HUES64 (cell line): ENCODE results near the gene SPDYE16.
"Not testable (repeated sequence)": the region's sequence is repeated elsewhere in the genome, so short reads cannot be mapped to it uniquely, and the experiment has no call there.

Experiments
- H3K27ac ChIP-seq: 2 replicates; pipeline ENCODE4 v1.7.0; 2013; ENCODE audit warnings: low read depth, low read length, inconsistent platforms
- H3K27me3 ChIP-seq: 2 replicates; pipeline ENCODE4 v1.6.1; 2013; ENCODE audit warnings: mild to moderate bottlenecking, low read length; ENCODE audit not compliant: insufficient read depth
- H3K36me3 ChIP-seq: 2 replicates; pipeline ENCODE4 v1.6.1; 2013; ENCODE audit warnings: mild to moderate bottlenecking, low read length; ENCODE audit not compliant: insufficient read depth
- H3K4me1 ChIP-seq: 2 replicates; pipeline ENCODE4 v1.6.1; 2013; ENCODE audit warnings: mild to moderate bottlenecking, low read length, moderate library complexity; ENCODE audit not compliant: insufficient read depth
- H3K4me3 ChIP-seq: 2 replicates; pipeline ENCODE4 v1.5.1; 2013; ENCODE audit warnings: mild to moderate bottlenecking, low read length, moderate library complexity
- H3K9ac ChIP-seq: 2 replicates; pipeline ENCODE4 v1.6.1; 2013; ENCODE audit warnings: mild to moderate bottlenecking, low read depth, low read length
- H3K9me3 ChIP-seq: 2 replicates; pipeline ENCODE4 v1.6.1; 2013; ENCODE audit warnings: low read depth, low read length; ENCODE audit not compliant: insufficient read depth
- WGBS: fragments of 150-250, 120-280 bp; methylation state at CpG from one replicate; pipeline ENCODE4 v1.1.7; 2013; ENCODE audit warnings: missing lambda C conversion rate; 5-methylcytosine and 5-hydroxymethylcytosine counted together

SPDYE16 gene

GRCh38 chr7:76499201-76499923 is 43.7 kb downstream of the SPDYE16 start:
- not testable (repeated sequence) for H3K4me1 ChIP-seq, H3K27ac ChIP-seq, H3K36me3 ChIP-seq, H3K27me3 ChIP-seq, H3K9me3 ChIP-seq, H3K9ac ChIP-seq, H3K4me3 ChIP-seq
- 92% methylated on average over 12 of the region's 28 CpGs for WGBS

- 94% methylated on average over 8 of the region's 10 CpGs for WGBS
- H3K4me3 ChIP-seq, H3K27me3 ChIP-seq, H3K27ac ChIP-seq, H3K36me3 ChIP-seq, H3K9me3 ChIP-seq, H3K9ac ChIP-seq, H3K4me1 ChIP-seq: not testable (repeated sequence)
Observed at GRCh38 chr7:76498583-76499200, 44.4 kb downstream of the SPDYE16 start.

- 92% methylated on average over 9 of the region's 27 CpGs for WGBS
- H3K36me3 ChIP-seq, H3K4me1 ChIP-seq, H3K27ac ChIP-seq, H3K9me3 ChIP-seq, H3K9ac ChIP-seq, H3K27me3 ChIP-seq, H3K4me3 ChIP-seq: not testable (repeated sequence)
Observed at GRCh38 chr7:76497918-76498582, 45.0 kb downstream of the SPDYE16 start.

- H3K9me3 ChIP-seq, H3K36me3 ChIP-seq, H3K27me3 ChIP-seq, H3K4me3 ChIP-seq, H3K27ac ChIP-seq, H3K9ac ChIP-seq, H3K4me1 ChIP-seq: not testable (repeated sequence)
- WGBS = 88% methylated on average over 14 of the region's 16 CpGs
Observed at GRCh38 chr7:76495717-76496116, 47.4 kb downstream of the SPDYE16 start.

- not testable (repeated sequence) for H3K27ac ChIP-seq, H3K27me3 ChIP-seq, H3K4me3 ChIP-seq, H3K4me1 ChIP-seq, H3K36me3 ChIP-seq, H3K9ac ChIP-seq, H3K9me3 ChIP-seq
- WGBS = 95% methylated on average over 5 of the region's 10 CpGs
Observed at GRCh38 chr7:76492139-76492538, 51.0 kb downstream of the SPDYE16 start.

- 96% methylated on average over 4 of the region's 13 CpGs for WGBS
- H3K4me1 ChIP-seq, H3K27ac ChIP-seq, H3K9ac ChIP-seq, H3K36me3 ChIP-seq, H3K27me3 ChIP-seq, H3K4me3 ChIP-seq, H3K9me3 ChIP-seq: not testable (repeated sequence)
Observed at GRCh38 chr7:76487969-76488368, 55.1 kb downstream of the SPDYE16 start.

- not testable (repeated sequence) for H3K4me3 ChIP-seq, H3K27ac ChIP-seq, H3K27me3 ChIP-seq, H3K4me1 ChIP-seq, H3K9me3 ChIP-seq, H3K9ac ChIP-seq
- H3K36me3 ChIP-seq = peaks cover 15% of the 10 kb centered on the region
- WGBS = 100% methylated on average over 2 of the region's 5 CpGs
Observed at GRCh38 chr7:76486618-76487017, 56.5 kb downstream of the SPDYE16 start.

GRCh38 chr7:76485822-76486610 is 57.1 kb downstream of the SPDYE16 start:
- not testable (repeated sequence) for H3K27ac ChIP-seq, H3K4me3 ChIP-seq, H3K9me3 ChIP-seq, H3K27me3 ChIP-seq, H3K4me1 ChIP-seq, H3K9ac ChIP-seq
- H3K36me3 ChIP-seq = peaks cover 15% of the 10 kb centered on the region
- WGBS = 39% methylated on average over 5 of the region's 20 CpGs

GRCh38 chr7:76484456-76484855 is 58.6 kb downstream of the SPDYE16 start:
- H3K9me3 ChIP-seq, H3K4me1 ChIP-seq, H3K27me3 ChIP-seq, H3K27ac ChIP-seq, H3K4me3 ChIP-seq, H3K9ac ChIP-seq: not testable (repeated sequence)
- WGBS = 96% methylated on average over 7 of the region's 12 CpGs
- H3K36me3 ChIP-seq = peaks cover 15% of the 10 kb centered on the region

- peaks cover 15% of the 10 kb centered on the region for H3K36me3 ChIP-seq
- H3K27me3 ChIP-seq, H3K27ac ChIP-seq, H3K4me1 ChIP-seq, H3K9me3 ChIP-seq, H3K4me3 ChIP-seq, H3K9ac ChIP-seq: not testable (repeated sequence)
- 96% methylated on average over 15 of the region's 17 CpGs for WGBS
Observed at GRCh38 chr7:76483081-76483480, 60.0 kb downstream of the SPDYE16 start.

GRCh38 chr7:76482660-76483059 is 60.4 kb downstream of the SPDYE16 start:
- peaks cover 15% of the 10 kb centered on the region for H3K36me3 ChIP-seq
- WGBS = 97% methylated on average over 24 of the region's 24 CpGs
- not testable (repeated sequence) for H3K27ac ChIP-seq, H3K9me3 ChIP-seq, H3K27me3 ChIP-seq, H3K4me1 ChIP-seq, H3K4me3 ChIP-seq, H3K9ac ChIP-seq
